ENCODE measurements around the gene UGT1A4.

The UGT1A4 gene

DNA sequence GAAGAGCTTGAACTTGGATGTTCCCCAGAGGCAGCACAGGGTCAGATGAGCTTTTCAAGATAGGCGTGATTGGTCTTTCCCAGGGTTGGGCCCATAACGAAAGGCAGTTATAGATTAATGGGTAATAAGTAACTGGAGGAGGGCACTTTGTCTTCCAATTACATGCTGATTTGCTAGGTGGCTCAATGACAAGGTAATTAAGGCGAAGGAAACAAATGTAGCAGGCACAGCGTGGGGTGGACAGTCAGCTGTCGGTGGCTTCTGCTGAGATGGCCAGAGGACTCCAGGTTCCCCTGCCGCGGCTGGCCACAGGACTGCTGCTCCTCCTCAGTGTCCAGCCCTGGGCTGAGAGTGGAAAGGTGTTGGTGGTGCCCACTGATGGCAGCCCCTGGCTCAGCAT lies at the start of gene UGT1A4:
UGT1A4 (plus strand) TSS at position 185 of the 400 bp plus-strand sequence; CDS start at position 270, 85 bp downstream.
- no peak for DNase-seq (ENCODE audit: low read depth, low spot score)

DNA sequence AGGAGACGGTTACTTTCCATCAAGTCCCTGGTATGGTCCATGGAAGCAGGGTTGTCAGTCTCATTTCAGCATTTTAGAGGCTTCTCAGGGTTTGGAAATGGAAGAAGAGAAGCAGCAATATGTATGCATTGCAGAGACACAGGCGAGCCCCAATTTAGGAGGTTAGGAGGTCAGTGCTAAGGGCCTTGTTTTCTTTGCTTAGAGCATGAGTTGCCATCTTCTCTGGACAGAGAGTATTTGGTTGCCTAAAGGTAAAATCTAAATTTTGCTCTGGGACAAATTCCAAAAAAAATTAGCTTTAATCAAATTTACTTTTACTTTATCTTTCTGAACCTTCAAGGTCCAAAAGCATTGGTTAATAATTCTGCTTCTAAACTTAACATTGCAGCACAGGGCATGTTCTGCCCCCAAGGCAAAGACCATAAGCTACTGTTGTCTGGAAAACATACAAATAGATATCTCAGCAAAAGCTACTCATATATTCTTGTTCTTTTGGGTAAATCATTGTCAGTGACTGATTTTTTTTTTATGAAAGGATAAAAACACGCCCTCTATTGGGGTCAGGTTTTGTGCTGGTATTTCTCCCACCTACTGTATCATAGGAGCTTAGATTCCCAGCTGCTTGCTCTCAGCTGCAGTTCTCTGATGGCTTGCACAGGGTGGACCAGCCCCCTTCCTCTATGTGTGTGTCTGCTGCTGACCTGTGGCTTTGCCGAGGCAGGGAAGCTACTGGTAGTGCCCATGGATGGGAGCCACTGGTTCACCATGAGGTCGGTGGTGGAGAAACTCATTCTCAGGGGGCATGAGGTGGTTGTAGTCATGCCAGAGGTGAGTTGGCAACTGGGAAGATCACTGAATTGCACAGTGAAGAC lies 47.0 kb upstream of the UGT1A4 start, which contains the start of gene UGT1A9:
UGT1A9 (plus strand) TSS at position 609 of the 872 bp plus-strand sequence; CDS start at position 646, 37 bp downstream.
- no peak for DNase-seq (ENCODE audit: low read depth, low spot score)

DNA sequence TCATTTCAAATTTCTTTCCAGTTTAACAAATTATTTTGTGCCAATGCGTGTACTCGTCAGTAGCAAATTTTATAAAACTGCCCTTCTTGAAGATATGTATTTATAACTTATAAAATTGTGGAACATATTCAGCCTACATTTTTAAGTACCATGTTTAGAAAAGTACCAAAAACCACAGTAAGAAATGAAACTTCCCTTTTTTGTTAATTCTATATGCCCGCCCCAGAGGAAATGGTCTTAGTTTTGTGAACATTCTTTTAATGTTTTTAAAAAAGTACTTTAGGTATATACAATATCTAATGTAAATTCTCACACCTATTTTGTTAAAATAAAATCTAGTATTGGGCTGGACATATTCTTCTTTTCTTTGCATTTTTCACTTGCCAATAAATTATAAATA lies 45.6 kb upstream of the UGT1A4 start:
- no peak for DNase-seq (ENCODE audit: low read depth, low spot score)

DNA sequence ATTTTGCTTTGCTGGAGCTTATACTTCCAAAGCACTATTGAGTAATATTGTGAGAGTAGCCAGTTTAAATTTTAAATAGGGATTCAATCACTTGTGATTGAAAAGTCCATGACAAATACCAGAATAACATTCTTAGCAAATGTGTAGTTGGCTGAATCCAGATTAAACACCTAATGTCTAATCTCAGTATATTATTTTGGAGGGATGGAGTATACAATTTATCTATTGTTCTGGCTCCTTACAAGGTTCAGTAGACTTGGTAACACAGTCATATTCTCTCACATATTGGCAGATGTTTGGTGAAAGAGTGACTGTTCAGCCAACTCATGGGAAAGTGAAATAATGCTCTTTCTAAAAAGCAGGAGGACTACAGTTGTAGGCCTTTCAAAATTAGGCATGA lies 44.6 kb upstream of the UGT1A4 start:
- no peak for DNase-seq (ENCODE audit: low read depth, low spot score)

DNA sequence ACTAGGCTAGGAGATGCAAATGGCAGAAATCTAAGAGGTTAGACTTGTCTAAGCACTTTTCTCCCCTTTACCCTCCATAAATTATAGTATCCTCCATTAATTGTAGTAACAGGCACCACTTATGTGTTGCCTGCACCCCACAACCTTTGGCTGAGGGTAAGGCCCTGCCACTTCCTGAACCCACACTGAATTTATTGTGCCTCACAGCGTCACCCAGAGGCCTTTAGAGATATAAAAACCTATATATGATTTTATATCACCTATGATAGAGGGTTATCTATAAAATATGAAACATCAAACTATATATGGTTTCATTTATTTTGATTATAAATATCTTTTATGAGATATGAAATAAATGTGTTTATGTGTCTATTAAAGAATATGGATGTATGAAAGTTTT lies 44.2 kb upstream of the UGT1A4 start:
- no peak for DNase-seq (ENCODE audit: low read depth, low spot score)

DNA sequence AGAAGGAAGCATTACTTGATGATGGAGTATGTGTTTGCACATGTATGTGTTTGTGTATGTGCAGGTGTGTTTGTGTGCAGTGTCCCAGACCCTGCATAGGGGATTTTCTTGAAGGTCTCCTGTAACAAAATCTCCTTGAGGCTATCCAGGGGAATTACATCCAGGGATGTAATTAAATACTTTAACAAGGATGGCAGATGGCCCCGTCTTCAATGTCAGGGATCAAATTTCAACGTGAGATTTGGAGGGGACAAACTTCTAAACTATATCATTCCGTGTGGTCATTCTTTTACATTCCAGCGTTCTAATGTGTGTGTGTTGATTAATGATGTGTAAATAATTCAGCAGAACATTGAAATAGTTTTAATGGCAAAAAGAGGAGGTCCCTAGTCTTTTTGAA lies 43.5 kb upstream of the UGT1A4 start:
- DNase-seq (ENCODE audit: low read depth, low spot score), result no peak

DNA sequence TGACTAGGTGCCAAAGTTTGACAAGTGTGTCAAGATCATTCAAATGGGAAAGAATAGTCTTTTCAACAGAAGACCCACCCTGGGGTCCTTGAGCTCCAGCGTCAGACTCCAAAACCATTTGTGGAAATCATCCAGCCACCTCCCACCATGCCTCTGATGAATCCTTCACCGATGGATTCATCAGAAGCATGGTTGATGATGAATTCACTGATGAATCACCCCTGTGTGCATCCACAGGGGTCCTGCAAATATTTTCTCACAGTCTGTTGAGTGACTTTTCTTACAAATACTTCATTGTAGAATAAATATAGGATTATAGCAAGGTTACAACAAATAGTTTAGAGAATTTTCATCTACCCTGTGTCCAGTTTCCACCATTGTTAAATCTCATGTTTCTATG lies 42.5 kb upstream of the UGT1A4 start:
- no peak for DNase-seq (ENCODE audit: low read depth, low spot score)

DNA sequence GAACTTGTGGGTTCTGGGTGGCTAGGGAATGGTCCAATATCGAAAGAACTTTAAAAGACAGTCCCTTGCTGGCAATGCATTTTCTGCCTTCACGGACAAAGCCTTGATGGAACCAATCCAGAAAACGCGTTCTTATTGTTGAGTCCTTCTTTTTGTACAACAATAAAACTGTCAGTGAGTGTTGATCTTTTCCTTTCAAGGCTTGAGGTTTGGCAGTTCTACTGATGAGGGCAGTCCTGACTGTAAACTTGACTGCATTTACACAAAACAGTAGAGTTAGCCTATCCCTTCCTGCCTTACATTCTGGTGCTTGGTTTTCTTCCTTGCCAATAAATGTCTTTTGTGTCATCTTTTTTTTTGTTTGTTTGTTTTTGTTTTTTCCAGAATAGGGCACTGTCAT lies 39.3 kb upstream of the UGT1A4 start:
- no peak for DNase-seq (ENCODE audit: low read depth, low spot score)

DNA sequence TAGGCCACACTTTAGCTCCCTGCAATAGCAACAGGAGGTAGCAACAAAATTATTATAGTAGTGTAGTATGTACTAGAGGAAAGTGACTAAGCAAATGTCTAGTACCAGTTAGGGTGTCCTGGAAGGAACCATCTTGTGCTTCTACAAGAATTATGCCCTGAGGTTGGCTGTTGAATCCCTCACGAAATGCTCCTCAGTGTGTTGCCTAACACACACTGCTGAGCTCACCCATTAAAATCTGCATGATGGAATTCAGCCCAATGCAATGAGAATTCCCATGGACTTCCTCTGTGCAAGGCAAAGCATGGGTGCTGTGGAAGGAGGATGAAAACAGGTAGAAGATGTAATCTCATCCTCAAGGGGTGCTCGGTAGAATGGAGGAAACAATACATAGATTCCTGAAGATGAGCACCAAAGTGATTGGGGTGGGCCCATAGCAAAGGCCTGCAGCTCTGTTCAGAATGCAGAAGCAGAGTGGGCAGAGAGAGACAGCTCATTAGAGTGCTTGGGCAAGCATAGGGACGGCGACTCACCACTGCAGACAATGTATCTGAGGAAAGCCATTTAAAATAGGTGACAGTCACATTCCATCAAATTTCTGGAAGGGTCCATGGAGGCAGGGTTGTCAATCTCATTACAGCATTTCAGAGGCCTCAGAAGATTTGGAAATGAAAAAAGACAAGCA lies 38.0 kb upstream of the UGT1A4 start:
- no peak for DNase-seq (ENCODE audit: low read depth, low spot score)

DNA sequence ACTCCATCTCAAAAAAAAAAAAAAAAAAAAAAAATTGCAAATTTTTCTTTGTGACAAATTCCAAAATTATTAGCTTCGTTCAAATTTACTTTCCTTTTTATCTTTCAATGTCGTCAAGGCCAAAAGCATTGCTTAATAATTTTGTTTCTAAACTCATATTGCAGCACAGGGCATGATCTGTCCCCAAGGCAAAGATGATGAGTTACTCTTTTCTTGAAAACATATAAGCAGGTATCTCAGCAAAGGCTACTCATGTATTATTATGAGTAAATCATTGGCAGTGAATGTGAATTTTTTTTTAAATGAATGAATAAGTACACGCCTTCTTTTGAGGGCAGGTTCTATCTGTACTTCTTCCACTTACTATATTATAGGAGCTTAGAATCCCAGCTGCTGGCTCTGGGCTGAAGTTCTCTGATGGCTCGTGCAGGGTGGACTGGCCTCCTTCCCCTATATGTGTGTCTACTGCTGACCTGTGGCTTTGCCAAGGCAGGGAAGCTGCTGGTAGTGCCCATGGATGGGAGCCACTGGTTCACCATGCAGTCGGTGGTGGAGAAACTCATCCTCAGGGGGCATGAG lies 36.9 kb upstream of the UGT1A4 start, which contains the start of gene UGT1A7:
UGT1A7 (plus strand) TSS at position 381 of the 579 bp plus-strand sequence; CDS start at position 418, 37 bp downstream.
- no peak for DNase-seq (ENCODE audit: low read depth, low spot score)

DNA sequence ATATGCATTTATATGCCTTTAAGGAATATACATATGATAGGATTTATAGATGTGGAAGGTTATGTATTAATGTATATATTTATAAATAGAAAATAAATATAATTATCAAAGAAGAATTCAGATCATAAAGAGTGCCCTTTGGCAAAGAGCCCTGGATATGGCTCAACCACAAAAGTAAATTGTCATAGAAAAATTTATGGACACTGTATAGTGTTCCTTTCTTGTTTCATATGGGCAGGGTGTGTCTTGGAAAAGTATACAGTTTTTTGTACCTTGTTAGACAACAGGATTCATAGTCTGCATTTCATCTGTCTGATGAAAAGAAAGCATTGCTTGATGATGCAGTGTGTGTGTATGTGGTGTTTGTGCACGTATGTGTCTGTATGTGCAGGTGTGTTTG lies 33.9 kb upstream of the UGT1A4 start:
- DNase-seq (ENCODE audit: low read depth, low spot score), result no peak

DNA sequence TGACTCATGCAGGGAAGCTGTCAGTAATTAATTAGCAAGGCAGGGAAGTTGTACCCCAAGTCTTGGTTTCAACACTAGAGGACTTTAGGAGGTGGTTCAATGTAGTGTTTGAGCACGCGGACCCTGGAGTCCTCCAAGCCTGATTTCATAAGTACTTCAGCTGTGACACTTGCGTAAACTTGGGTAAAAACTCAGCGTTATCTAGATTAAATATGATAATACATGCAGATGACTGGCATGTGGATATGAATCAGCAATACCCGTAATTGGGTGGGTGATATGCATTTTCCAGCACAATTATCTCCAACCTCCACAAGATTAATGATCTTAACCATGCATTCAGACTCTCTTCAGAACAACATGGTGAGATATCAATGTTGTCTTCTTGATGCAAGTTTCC lies 31.6 kb upstream of the UGT1A4 start:
- DNase-seq (ENCODE audit: low read depth, low spot score), result no peak

DNA sequence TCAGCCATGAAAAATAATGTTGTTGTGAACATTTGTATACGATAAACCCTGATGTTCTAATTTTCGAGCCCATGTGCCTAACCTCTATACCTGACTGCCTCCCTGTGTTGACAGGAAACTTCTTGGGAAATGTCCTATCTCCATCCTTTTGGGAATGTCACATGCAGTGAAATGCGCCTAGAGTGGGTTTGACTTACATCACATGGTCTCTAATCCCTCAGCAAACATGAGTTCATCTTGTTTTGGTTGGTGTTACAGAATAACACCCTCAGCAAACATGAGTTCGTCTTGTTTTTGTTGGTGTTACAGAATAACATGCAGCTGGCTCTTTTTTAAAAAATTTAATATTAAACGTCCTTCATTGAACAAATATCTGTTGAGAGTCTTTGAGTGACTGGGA lies 30.2 kb upstream of the UGT1A4 start:
- no peak for DNase-seq (ENCODE audit: low read depth, low spot score)

DNA sequence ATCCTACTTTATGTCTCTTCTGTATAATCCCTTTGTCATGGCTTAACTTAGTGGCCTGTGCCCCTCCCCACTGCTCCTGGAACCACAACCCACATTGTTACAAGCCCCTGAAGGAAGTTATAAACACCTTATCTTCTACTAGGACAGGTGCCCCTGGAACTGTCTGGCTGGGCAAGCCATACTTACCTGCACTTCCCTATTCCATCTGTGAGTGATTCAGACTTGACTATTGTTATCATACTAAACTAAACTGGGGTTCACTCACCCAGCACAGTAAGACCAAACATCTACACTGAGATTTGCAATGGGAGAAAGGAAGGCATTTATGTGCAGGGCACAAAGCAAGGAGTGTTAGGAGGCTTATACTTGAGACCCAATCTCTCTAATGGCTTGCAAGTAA lies 29.5 kb upstream of the UGT1A4 start:
- DNase-seq (ENCODE audit: low read depth, low spot score), result no peak

DNA sequence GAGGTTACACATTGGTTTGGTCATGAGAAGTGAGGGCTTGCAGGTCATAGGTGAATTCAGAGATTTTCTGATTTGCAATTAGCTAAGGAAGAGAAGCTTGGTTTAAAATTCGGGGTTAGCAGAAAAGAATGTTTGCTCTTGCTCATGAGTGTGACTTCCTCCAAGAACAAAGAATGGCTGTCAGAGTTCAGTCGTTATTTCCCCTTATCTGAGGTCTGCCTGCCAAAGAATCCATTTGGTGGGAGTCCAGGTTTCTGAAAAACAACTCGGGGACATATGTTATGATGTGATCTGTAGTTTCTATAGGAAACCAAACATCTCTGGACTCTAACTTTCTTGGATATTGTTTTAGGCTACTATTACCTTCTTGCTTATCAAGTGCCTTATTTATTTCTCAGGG lies 29.0 kb upstream of the UGT1A4 start:
- DNase-seq (ENCODE audit: low read depth, low spot score), result no peak

DNA sequence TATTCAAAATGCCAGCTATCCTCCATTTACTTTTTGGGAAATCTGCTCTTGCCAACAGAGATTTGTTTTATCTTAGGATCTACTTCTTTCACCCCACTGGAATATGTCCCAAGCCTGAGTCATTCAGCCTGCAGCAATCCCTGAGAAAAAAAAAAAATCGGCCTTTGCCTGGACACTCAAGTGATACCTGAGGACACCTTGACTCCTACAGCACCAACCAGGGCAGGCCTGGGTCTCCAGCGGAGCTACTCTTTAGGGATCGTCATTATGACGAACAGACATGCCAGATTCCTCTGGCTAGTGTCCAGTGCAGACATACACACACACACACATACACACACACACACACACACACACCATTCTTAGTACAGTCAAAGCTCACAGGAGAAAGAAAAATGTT lies 28.1 kb upstream of the UGT1A4 start:
- no peak for DNase-seq (ENCODE audit: low read depth, low spot score)

DNA sequence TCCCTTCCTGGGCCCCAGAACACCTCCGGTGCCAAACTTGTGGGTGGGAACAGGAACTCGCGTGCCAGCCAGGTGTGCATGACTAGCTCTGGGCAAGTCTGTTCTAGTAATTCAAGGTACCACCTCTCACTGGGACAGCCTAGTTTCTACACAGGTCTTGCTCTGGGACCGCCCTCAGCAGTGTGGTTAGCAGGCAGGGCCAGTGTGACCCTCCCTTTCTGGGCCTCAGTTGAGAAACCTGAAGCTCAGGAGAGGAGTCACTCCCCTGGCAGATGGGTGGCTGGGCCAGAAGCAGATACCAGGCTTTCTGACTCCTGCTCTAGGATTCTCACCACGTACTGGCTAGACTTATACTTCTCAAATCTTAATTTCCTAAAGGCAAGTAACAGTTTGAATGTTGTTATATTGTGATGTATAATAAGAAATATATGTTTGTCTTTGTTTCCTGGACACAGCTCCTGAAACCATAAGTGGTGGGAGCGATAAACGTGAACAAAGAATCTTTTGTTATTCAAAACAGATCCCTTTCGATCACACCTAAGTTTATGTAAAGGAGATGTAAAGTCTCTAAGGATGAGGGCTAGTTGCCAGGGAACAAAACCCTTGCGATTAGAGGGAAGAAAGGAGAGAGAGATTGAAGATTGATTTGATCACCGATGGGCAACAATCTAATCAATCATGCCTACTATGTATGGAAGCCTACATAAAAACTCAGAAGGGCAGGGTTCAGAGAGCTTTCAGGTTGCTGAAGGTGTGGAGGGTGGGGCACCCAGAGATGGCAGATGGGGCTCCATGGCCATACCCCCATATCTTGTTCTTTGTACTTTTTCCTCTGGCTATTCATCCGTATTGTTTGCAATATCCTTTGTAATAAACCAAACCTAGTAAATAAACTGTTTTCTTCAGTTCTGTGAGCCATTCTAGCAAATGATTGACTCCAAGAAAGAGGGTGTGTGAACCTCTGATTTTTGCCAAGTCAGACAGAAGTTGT lies 26.8 kb upstream of the UGT1A4 start:
- DNase-seq (ENCODE audit: low read depth, low spot score), result no peak

DNA sequence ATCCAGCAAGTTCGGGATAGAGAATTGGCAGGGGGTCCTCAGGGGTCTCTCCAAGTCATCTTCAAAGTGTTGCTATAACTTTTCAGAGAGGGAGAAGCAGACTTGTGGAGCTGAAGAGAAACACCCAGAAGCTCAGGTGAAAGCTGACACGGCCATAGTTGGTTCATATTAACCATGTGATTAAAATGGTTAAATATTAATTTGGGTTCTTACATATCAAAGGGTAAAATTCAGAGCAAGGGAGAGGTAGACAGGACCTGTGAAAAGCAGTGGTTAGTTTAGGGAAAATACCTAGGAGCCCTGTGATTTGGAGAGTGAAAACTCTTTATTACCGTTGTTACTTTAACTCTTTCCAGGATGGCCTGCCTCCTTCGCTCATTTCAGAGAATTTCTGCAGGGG lies 25.9 kb upstream of the UGT1A4 start, which contains the start of gene UGT1A6:
UGT1A6 (plus strand) TSS at position 243 of the 400 bp plus-strand sequence; CDS start at position 358, 115 bp downstream.
- DNase-seq (ENCODE audit: low read depth, low spot score), result no peak

DNA sequence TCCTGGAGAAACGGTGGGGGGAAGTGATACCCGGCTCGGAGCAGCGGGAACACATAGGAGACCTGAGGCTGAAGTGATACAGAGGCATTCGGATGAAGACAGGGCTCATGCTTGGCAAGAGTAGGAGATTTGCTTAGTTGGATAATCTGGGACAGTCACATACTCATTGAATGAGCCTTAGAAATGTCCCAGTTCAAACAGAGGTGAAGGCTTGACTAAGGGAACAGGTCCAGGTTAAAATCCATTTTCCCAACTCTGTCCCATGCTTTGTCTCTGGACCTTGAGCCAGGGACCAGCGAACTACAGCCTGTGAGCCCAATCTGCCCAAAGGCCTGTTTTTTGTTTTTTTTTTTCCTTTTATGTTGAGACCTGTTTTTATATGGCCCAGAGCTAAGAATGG lies 24.6 kb upstream of the UGT1A4 start:
- no peak for DNase-seq (ENCODE audit: low read depth, low spot score)

DNA sequence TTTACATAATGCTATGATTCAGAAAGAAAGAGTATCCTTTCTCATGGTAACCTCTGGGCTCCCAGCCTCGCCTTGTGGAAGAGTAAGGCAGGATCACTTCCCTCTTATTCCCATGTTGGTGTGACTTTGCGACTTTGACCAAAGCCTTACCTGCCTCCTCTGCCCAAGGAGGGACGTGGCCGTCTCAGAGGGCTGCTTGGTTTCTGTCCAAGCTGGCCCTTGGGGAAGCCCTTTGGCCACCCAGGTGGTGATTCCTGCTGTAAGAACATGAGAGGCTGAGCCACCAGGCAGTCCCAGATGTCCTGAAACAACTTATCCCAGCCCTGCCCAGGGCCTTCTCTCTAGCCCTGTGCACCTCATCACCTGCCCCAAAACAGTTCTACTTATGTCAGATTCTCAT lies 19.8 kb upstream of the UGT1A4 start:
- no peak for DNase-seq (ENCODE audit: low read depth, low spot score)

DNA sequence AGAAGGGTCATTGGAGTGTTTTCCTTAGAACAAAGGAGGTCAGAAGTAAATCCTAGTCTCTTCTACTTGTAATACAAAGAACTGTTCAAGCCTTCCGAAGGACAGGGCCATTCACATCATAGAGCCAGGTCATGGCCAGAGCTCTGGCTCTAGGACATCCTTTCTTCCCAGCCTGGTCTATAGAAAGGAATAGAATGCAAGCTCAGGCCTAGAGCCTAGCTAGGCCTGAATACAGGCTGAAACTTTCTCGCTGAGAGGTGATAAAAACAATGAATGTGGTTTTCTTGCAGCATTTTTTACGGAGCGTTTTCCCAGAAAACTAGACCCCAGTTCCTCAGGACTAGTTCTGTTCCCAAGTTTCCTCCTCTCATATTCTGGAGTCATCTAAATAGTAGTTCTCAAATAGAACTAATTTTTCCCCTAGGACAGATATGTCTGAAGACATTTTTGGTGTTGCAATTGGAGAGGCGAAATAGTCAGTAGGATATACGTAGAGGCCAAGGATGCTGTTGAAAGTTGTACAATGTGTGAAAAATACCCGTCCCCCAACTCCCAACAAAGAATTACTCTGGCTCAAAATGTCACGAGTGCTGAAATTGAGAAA lies 19.0 kb upstream of the UGT1A4 start:
- DNase-seq (ENCODE audit: low read depth, low spot score), result no peak

All from activated CD4-positive, CD25-positive, alpha-beta regulatory T cell treated with anti-CD3 and anti-CD28 coated beads, Interleukin-2, amount 50 U/mL, for 16 hours (primary cell).